ENCODE data around the gene KIAA1328.
A peak's percentile ranks its signal among the peaks of the same experiment; 100 is the strongest.

Gene KIAA1328

DNA sequence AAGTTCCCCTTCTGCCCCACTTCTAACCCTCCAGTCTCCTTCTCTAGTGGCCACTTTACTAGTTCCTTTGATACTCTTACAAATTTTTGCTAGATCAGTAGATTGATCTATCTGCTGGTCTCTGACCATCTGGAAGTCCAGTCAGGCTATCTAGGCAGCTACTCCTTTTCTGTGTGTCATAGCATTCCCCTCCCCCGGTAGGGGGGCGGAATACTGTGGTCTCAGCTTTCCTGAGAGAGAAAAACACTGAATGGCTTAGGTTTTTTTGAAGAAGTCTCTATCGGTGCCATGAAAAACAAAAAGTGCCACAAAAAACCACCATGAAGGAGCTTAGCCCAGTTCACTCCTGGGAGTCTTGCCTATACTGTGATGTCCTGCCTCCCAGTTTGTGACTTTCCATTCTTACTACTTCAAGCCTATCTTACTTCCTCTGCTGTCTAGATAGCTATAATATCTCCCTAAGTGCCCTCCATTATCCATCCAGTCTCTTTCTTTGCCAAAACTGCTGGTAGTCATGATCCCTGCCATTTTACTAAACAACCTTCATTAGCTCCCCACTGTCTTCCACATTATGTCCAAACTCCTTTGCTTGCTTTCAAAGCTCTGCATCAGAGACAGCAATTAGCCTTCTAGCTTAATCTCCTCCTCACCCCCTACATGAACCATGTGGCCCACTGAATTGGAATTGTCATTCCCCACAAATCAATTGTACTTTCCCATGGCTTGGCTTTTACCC is 30.0 kb upstream of the KIAA1328 start:
- H3K4me3 ChIP-seq (ENCODE audit: low read depth, low read length): no peak overlapping the region
- TF ChIP-seq, protein P1, sequence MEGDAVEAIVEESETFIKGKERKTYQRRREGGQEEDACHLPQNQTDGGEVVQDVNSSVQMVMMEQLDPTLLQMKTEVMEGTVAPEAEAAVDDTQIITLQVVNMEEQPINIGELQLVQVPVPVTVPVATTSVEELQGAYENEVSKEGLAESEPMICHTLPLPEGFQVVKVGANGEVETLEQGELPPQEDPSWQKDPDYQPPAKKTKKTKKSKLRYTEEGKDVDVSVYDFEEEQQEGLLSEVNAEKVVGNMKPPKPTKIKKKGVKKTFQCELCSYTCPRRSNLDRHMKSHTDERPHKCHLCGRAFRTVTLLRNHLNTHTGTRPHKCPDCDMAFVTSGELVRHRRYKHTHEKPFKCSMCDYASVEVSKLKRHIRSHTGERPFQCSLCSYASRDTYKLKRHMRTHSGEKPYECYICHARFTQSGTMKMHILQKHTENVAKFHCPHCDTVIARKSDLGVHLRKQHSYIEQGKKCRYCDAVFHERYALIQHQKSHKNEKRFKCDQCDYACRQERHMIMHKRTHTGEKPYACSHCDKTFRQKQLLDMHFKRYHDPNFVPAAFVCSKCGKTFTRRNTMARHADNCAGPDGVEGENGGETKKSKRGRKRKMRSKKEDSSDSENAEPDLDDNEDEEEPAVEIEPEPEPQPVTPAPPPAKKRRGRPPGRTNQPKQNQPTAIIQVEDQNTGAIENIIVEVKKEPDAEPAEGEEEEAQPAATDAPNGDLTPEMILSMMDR (IDR thresholded peaks at IDR 0.05; ENCODE audit: low read depth, low read length): no peak

DNA sequence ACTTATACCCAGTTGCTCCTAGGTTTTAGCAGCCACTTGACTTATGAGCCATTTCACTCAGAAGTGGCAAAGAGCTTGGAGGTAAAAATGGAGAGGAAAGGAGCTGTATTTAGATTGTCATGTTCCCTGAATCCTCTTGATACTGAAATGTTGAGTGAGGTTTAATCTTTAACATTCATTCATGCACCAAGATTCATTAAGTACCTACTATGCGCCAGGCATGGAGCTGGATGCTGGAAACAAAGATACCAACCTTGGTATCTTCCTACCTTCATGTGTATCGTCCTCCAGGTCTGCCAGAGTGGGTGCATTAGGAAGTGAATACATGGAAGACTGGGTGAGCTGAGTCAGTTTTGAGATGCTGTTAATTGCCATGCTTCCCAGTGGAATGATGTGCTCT is 23.8 kb upstream of the KIAA1328 start:
- TF ChIP-seq, protein P1 (IDR thresholded peaks at IDR 0.05; ENCODE audit: low read depth, low read length): no peak
- H3K4me3 ChIP-seq (ENCODE audit: low read depth, low read length): no peak overlapping the region

DNA sequence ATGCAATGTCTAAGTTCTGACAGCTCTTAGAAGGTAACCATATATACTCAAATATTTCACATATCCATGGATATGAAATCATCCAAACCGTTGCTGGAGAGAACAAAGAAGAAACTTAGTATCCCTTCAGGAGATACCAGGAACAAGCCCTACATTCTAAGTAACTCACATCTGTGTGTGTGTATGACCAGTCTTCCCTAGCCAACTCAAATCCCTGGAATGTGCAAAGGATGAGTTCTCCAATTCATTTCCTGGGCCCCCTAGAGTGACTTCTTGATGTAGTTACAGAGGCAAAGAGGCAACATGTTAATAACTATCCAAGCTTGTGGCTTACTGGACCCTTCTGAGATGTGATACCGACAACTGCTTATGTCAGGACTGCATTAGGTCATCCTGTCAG is 20.2 kb upstream of the KIAA1328 start:
- TF ChIP-seq, protein P1 (IDR thresholded peaks at IDR 0.05; ENCODE audit: low read depth, low read length): no peak
- no peak overlapping the region for H3K4me3 ChIP-seq (ENCODE audit: low read depth, low read length)

DNA sequence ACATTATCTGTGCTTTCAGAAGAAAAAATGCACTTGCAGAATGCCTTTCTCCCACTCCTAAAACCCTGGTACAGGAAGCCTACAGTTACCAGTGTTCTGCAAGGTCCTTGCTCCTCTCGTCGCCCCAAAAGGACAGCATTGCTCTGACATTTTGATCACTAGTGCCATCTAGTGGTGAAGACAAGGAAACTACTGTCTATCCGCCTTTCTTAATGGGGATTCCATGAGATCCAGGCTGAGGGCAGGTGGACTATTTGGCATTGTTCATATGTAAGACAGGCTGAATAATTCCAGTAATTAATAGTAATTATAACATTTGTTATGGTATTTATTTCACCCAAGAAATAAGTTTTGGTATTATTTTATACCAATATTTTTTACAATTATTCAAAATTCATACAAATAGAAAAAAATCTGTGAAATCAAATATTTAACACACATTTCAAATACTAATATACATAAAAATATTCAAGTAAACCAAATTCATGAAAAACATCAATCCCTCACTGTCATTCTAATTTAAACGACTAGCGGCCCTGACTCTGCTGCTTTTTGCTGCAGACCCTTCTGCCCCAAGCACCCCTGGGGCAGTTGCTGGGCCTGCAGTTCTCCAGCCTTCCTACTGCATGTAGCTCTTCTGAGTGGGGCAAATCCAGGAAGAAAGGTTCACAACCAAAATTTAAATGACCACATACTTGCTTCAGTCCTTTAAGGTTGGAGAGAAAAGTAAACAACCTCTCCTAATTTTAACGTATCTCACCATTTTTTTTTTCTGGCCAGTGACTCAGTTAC is 19.1 kb upstream of the KIAA1328 start:
- TF ChIP-seq, protein P1 (IDR thresholded peaks at IDR 0.05; ENCODE audit: low read depth, low read length): peak; percentile 65
- no peak overlapping the region for H3K4me3 ChIP-seq (ENCODE audit: low read depth, low read length)

DNA sequence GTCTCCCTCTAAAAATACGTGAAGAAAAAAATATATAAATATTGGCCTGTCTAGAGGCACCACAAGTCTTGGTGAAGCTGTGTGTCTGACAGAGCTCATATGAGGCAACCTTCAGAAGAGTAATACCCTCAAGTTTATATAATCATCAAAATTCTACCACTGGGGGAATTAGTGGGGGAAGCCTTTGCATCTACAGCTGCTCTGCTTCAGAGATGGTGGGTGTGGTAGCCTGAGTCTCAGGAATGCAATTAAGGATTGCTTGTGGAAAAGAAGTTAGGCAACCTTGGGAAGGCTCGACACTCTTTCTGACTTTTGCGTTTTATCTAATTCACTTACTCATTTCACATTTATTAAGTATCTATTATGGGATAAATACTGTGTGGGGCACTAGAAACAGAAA is 17.5 kb upstream of the KIAA1328 start:
- TF ChIP-seq, protein P1 (IDR thresholded peaks at IDR 0.05; ENCODE audit: low read depth, low read length): no peak
- H3K4me3 ChIP-seq (ENCODE audit: low read depth, low read length): no peak overlapping the region

DNA sequence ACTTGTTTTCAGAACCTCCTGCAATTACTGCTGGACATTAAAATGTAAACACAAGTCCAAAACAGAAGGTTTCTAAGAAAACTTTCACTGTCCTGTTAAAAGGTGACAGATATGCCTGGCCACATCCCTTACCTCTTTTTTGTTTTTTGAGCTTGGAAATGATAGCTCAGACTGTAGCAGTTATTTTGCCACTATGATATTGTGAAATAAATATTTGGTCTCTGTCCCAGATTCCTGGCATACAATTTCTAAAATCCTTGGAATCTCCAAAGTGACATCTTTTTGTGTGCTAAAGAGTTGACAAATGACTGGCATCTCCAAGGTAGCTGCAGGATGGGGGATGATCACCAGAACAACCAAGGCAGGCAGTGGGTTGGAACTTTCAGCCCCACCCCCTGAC is 17.0 kb upstream of the KIAA1328 start:
- TF ChIP-seq, protein P1 (IDR thresholded peaks at IDR 0.05; ENCODE audit: low read depth, low read length): no peak
- H3K4me3 ChIP-seq (ENCODE audit: low read depth, low read length): no peak overlapping the region

DNA sequence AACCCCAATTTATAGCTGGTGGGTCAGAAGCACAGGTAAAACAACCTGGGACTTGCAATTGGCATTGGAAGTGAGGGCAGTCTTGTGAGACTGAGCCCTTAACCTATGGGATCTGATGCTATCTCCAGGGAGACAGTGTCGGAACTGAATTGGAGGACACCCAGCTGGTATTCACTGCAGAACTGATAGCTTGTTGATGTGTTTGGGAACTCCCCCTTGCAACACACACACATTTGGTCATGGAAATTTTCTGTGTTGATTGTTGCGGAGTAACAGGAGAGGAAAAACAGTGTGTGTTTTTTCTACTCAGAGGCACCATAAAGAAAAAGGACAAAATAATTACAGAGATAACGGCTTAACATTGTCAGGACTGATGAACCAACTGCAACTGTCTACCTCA is 16.2 kb upstream of the KIAA1328 start:
- H3K4me3 ChIP-seq (ENCODE audit: low read depth, low read length): no peak overlapping the region
- TF ChIP-seq, protein P1 (IDR thresholded peaks at IDR 0.05; ENCODE audit: low read depth, low read length): no peak

Measured in WI38 (cell line).